Measurements from ENCODE around the gene ZNF462. TPM values are rescaled to one million over a fixed set of nuclear protein-coding genes. Genes with fewer than 3 reads are reported as not detected.

The ZNF462 gene
- 17.0 and 28.3 TPM in 2 replicates for total RNA-seq

GRCh38 chr9:106862821-106863720 lies at the start of gene ZNF462:
ZNF462 (plus strand) TSS chr9:106863166; CDS start chr9:106923384, 60,218 bp downstream.

Small RNAs within 50 kb of the gene (small RNA-seq; reads per million reads assigned to genes)
- gene RNA5SP292, result not detected
